ENCODE data around the gene SPACA6. TPM values are rescaled to one million over a fixed set of nuclear protein-coding genes. Genes with fewer than 3 reads are reported as not detected.

SPACA6 gene
- total RNA-seq, 1 donor = 5.3 TPM

- DNase-seq (ENCODE audit: low read depth) = peak; percentile 30
- H3K4me3 ChIP-seq (ENCODE audit: low read depth, low read length) = no peak overlapping the region
- TF ChIP-seq CTCF (IDR thresholded peaks at IDR 0.05; ENCODE audit: insufficient read depth, low read length) = no peak
Measured at GRCh38 chr19:51698296-51698695, 5.2 kb downstream of the SPACA6 start.

GRCh38 chr19:51699170-51699569, 6.0 kb downstream of the SPACA6 start:
- no peak overlapping the region for H3K4me3 ChIP-seq (ENCODE audit: low read depth, low read length)
- DNase-seq (ENCODE audit: low read depth) = no peak
- no peak for TF ChIP-seq CTCF (IDR thresholded peaks at IDR 0.05; ENCODE audit: insufficient read depth, low read length)

GRCh38 chr19:51701468-51702100, 8.5 kb downstream of the SPACA6 start:
- DNase-seq (ENCODE audit: low read depth) = no peak
- H3K4me3 ChIP-seq (ENCODE audit: low read depth, low read length) = no peak overlapping the region
- no peak for TF ChIP-seq CTCF (IDR thresholded peaks at IDR 0.05; ENCODE audit: insufficient read depth, low read length)

GRCh38 chr19:51702103-51702824, 9.1 kb downstream of the SPACA6 start:
- peak; percentile 73 for DNase-seq (ENCODE audit: low read depth)
- no peak for TF ChIP-seq CTCF (IDR thresholded peaks at IDR 0.05; ENCODE audit: insufficient read depth, low read length)
- no peak overlapping the region for H3K4me3 ChIP-seq (ENCODE audit: low read depth, low read length)

- DNase-seq (ENCODE audit: low read depth) = no peak
- no peak for TF ChIP-seq CTCF (IDR thresholded peaks at IDR 0.05; ENCODE audit: insufficient read depth, low read length)
- H3K4me3 ChIP-seq (ENCODE audit: low read depth, low read length) = no peak overlapping the region
Measured at GRCh38 chr19:51702825-51703574, 9.9 kb downstream of the SPACA6 start.

- peak; percentile 47 for TF ChIP-seq CTCF (IDR thresholded peaks at IDR 0.05; ENCODE audit: insufficient read depth, low read length)
- peak; percentile 88 for DNase-seq (ENCODE audit: low read depth)
- peak overlapping the region; percentile 71 for H3K4me3 ChIP-seq (ENCODE audit: low read depth, low read length)
Measured at GRCh38 chr19:51703575-51704515, 10.7 kb downstream of the SPACA6 start.

Measured in fibroblast of the aortic adventitia (primary cell).